K562 (cell line): Measurements from ENCODE around the gene STARD3NL. TPM values are rescaled to one million over a fixed set of nuclear protein-coding genes. Genes with fewer than 3 reads are reported as not detected.

ENCODE experiments used
- CREBBP ChIP-seq: IDR thresholded peaks from one replicate; pipeline ENCODE4 v1.6.1; 2012; ENCODE audit warnings: low read depth, mild to moderate bottlenecking, control low read depth, inconsistent platforms, low read length
- CREM ChIP-seq: IDR thresholded peaks from 2 replicates; pipeline ENCODE4 v1.6.1; 2014; ENCODE audit warnings: antibody characterized with exemption, low read depth
- JUND ChIP-seq, 2 experiments: IDR thresholded peaks; 2 replicates in 1 of 2; 3 replicates in 1 of 2; pipeline ENCODE4 v1.6.1; 2011; ENCODE audit warnings: borderline replicate concordance in 2 of 2, low read depth in 2 of 2, low read length in 2 of 2, improper control_type of control experiment in 1 of 2, missing biosample characterization in 1 of 2, missing genetic modification characterization in 1 of 2, missing genetic modification reagents in 1 of 2
- KLF13 ChIP-seq: fragments of 450-650 bp; IDR thresholded peaks from 2 replicates; pipeline ENCODE4 v1.6.1; 2016; ENCODE audit warnings: missing genetic modification characterization, low read depth, mild to moderate bottlenecking, missing compliant biosample characterization, moderate library complexity, borderline replicate concordance
- KLF16 ChIP-seq: IDR thresholded peaks from 2 replicates; pipeline ENCODE4 v1.6.1; 2016; ENCODE audit warnings: antibody characterized with exemption
- MYC ChIP-seq, 2 experiments: fragments of 250-450 bp in 1 of 2; sonication (Bioruptor Pico) in 1 of 2; IDR thresholded peaks; 2 replicates each; pipeline versions ENCODE4 v1.5.1 to v1.6.1; 2012 to 2021; ENCODE audit warnings: low read depth in 2 of 2, borderline replicate concordance in 1 of 2, improper control_type of control experiment in 1 of 2, low read length in 1 of 2, mild to moderate bottlenecking in 1 of 2, moderate library complexity in 1 of 2
- NR2C2 ChIP-seq, 2 experiments: fragments of 200-800 bp in 1 of 2; sonication (Bioruptor generic) in 1 of 2; sonication (generic) in 1 of 2; formaldehyde crosslinking in 1 of 2; IDR thresholded peaks; 2 replicates each; pipeline versions ENCODE4 v1.6.1 to v1.8.0; 2016 to 2022; ENCODE audit warnings: mild to moderate bottlenecking in 1 of 2, missing compliant biosample characterization in 1 of 2, missing genetic modification characterization in 1 of 2, missing genetic modification reagents in 1 of 2
- TEAD4 ChIP-seq, 2 experiments: sonication (generic) in 1 of 2; formaldehyde crosslinking in 1 of 2; IDR thresholded peaks; 2 replicates each; pipeline versions ENCODE4 v1.6.1 to v1.8.0; 2012 to 2022; ENCODE audit warnings: borderline replicate concordance in 1 of 2, inconsistent platforms in 1 of 2, low read length in 1 of 2, mild to moderate bottlenecking in 1 of 2, missing genetic modification reagents in 1 of 2
- ZKSCAN3 ChIP-seq: fragments of 250-450 bp; sonication (Bioruptor Pico); IDR thresholded peaks from 2 replicates; pipeline ENCODE4 v1.4.0; 2020
- ZNF224 ChIP-seq: sonication (generic); formaldehyde crosslinking; IDR thresholded peaks from 2 replicates; pipeline ENCODE4 v1.8.0; 2022; ENCODE audit warnings: mild to moderate bottlenecking, missing genetic modification reagents
- ZNF766 ChIP-seq: fragments of 200-800 bp; sonication (Bioruptor generic); conservative IDR thresholded peaks from 2 replicates; pipeline ENCODE4 v1.6.1; 2016; ENCODE audit warnings: missing genetic modification characterization, missing compliant biosample characterization
- polyA plus RNA-seq, 8 experiments: library from polyadenylated mRNA; depleted of rRNA in 4 of 8; stranded (reverse) in 5 of 8; unstranded in 3 of 8; fragments of >200 nt; fragmentation: Nextera tagmentation in 2 of 8; fragmentation: Illumina TruSeq in 1 of 8; extraction: Ambion mirVana in 2 of 8; extraction: Trizol in 1 of 8; gene quantifications; 2 replicates each; pipeline versions ENCODE4 v1.2.1 to v1.2.3, GENCODE V29; 2011 to 2014; ENCODE audit warnings: inconsistent platforms in 1 of 8, missing spikeins in 1 of 8
- total RNA-seq, 7 experiments: library from RNA; depleted of rRNA in 6 of 7; stranded (reverse); fragments of >200 nt in 6 of 7; fragmentation: Illumina TruSeq in 2 of 7; extraction: Trizol in 2 of 7; gene quantifications; 2 replicates each; pipeline versions ENCODE4 v1.2.1 to v1.2.3, GENCODE V29; 2011 to 2021; ENCODE audit warnings: low replicate concordance in 1 of 7
- TF ChIP-seq, protein P1 (sequence below), 3 experiments: IDR thresholded peaks in 2 of 3; conservative IDR thresholded peaks in 1 of 3; 2 replicates each; pipeline ENCODE4 v1.5.1; 2011 to 2012; ENCODE audit warnings: low read length in 3 of 3, mild to moderate bottlenecking in 3 of 3, control low read depth in 2 of 3, improper control_type of control experiment in 1 of 3, inconsistent platforms in 1 of 3, low read depth in 1 of 3, mixed read lengths in 1 of 3, moderate library complexity in 1 of 3; ENCODE audit not compliant: insufficient read depth in 2 of 3
- TF ChIP-seq, protein P2 (sequence below): fragments of 250-450 bp; sonication (Bioruptor Pico); IDR thresholded peaks from 2 replicates; pipeline ENCODE4 v1.4.0; 2020; ENCODE audit warnings: mild to moderate bottlenecking, moderate library complexity, borderline replicate concordance
- TF ChIP-seq, protein P3 (sequence below): fragments of 450-650 bp; IDR thresholded peaks from 2 replicates; pipeline ENCODE4 v1.6.1; 2016
- TF ChIP-seq, protein P4 (sequence below): sonication (generic); formaldehyde crosslinking; IDR thresholded peaks from 2 replicates; pipeline ENCODE4 v1.8.0; 2022; ENCODE audit warnings: missing genetic modification reagents, mild to moderate bottlenecking, moderate library complexity, borderline replicate concordance

The STARD3NL gene
- total and polyA plus RNA-seq, 9 of the 15 experiments (the other 6 are each of a cell fraction or from before 2014, with no cell fraction given): 42.2 to 90.0 (median 57.6) TPM

DNA sequence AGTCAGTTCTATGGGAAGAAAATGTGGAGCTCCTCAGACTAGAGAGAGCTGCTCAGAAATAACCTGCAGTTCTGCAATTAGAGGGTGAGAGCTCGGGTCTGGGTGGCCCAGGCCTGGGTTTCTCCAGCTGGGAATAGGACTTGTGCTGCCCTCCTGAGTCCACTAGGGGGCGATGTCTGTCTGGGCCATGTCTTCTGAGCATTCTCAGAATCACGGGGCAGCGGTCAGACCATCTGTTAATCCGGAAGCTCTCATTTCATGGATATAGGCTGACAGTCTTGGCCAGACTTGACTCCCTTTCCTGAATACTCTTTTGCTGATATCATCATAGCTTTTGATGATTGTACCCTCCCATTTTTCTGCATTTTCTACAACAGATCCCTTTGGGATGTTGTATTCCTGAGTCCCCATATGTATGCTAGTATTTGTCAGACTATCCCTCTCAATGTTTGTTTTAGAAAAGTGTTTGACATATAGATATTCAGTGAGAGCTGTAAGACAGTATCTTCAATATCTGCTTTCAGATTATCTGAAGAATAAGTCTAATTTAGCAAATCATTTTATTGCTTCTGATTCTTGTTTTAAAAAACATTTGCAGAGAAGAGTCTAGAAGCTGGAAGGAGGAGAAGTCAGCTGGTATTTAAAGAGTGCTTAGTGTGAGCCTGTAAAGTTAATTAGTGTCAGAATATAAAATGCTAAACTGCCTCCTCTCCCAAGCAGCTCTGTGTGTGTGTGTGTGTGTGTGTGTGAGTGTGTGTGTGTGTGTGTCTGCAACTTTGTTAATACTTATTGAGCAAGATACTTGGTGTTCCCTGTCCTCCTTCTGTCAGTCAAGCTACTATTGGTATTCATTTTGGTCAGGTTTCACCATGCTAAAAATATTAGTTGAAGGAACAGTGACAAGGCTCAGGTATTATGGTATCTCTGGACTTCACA, 38.0 kb downstream of the STARD3NL start (continued):
- TF ChIP-seq TEAD4 (IDR thresholded peaks at IDR 0.05; ENCODE audit: low read length) (peak; percentile 40; the same call in 1 of the 2 replicates), TEAD4 (CRISPR knock-in tag; IDR thresholded peaks at IDR 0.05; ENCODE audit: borderline replicate concordance) (no peak), ZNF224 (CRISPR knock-in tag) (no peak), ZNF766 (CRISPR knock-in tag) (0 out of 2 replicates have a peak, but pooled peaks have one; percentile 27), CREM (0 out of 2 replicates have a peak, but pooled peaks have one; percentile 8), NR2C2 (CRISPR knock-in tag; IDR thresholded peaks at IDR 0.05) (no peak), NR2C2 (tag; IDR thresholded peaks at IDR 0.05) (peak; percentile 41), ZKSCAN3 (CRISPR knock-in tag) (no peak), MYC (IDR thresholded peaks at IDR 0.05; ENCODE audit: low read depth, low read length) (peak; percentile 54; the same call in 1 of the 2 replicates), MYC (CRISPR knock-in tag; IDR thresholded peaks at IDR 0.05; ENCODE audit: borderline replicate concordance, low read depth) (no peak), KLF16 (peak; percentile 52), CREBBP (no peak), KLF13 (tag) (no peak), JUND (IDR thresholded peaks at IDR 0.05; ENCODE audit: borderline replicate concordance, low read depth, low read length) (peak; percentile 57; the same call in 1 of the 2 replicates), JUND (tag; IDR thresholded peaks at IDR 0.05; ENCODE audit: borderline replicate concordance, low read depth, low read length) (peak; percentile 11; the same call in 1 of the 3 replicates)
- TF ChIP-seq, protein P1, sequence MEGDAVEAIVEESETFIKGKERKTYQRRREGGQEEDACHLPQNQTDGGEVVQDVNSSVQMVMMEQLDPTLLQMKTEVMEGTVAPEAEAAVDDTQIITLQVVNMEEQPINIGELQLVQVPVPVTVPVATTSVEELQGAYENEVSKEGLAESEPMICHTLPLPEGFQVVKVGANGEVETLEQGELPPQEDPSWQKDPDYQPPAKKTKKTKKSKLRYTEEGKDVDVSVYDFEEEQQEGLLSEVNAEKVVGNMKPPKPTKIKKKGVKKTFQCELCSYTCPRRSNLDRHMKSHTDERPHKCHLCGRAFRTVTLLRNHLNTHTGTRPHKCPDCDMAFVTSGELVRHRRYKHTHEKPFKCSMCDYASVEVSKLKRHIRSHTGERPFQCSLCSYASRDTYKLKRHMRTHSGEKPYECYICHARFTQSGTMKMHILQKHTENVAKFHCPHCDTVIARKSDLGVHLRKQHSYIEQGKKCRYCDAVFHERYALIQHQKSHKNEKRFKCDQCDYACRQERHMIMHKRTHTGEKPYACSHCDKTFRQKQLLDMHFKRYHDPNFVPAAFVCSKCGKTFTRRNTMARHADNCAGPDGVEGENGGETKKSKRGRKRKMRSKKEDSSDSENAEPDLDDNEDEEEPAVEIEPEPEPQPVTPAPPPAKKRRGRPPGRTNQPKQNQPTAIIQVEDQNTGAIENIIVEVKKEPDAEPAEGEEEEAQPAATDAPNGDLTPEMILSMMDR (IDR thresholded peaks at IDR 0.05 in 2 of 3, conservative IDR thresholded peaks at IDR 0.05 in 1 of 3; ENCODE audit: insufficient read depth in 2 of 3, low read depth in 1 of 3, low read length in 3 of 3): peak; percentile 94 to 96 (median 96)
- TF ChIP-seq, protein P2, sequence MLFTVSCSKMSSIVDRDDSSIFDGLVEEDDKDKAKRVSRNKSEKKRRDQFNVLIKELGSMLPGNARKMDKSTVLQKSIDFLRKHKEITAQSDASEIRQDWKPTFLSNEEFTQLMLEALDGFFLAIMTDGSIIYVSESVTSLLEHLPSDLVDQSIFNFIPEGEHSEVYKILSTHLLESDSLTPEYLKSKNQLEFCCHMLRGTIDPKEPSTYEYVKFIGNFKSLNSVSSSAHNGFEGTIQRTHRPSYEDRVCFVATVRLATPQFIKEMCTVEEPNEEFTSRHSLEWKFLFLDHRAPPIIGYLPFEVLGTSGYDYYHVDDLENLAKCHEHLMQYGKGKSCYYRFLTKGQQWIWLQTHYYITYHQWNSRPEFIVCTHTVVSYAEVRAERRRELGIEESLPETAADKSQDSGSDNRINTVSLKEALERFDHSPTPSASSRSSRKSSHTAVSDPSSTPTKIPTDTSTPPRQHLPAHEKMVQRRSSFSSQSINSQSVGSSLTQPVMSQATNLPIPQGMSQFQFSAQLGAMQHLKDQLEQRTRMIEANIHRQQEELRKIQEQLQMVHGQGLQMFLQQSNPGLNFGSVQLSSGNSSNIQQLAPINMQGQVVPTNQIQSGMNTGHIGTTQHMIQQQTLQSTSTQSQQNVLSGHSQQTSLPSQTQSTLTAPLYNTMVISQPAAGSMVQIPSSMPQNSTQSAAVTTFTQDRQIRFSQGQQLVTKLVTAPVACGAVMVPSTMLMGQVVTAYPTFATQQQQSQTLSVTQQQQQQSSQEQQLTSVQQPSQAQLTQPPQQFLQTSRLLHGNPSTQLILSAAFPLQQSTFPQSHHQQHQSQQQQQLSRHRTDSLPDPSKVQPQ (CRISPR knock-in tag): no peak
- TF ChIP-seq, protein P3, sequence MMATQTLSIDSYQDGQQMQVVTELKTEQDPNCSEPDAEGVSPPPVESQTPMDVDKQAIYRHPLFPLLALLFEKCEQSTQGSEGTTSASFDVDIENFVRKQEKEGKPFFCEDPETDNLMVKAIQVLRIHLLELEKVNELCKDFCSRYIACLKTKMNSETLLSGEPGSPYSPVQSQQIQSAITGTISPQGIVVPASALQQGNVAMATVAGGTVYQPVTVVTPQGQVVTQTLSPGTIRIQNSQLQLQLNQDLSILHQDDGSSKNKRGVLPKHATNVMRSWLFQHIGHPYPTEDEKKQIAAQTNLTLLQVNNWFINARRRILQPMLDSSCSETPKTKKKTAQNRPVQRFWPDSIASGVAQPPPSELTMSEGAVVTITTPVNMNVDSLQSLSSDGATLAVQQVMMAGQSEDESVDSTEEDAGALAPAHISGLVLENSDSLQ: peak; percentile 38; the same call in 1 of the 2 replicates
- TF ChIP-seq, protein P4, sequence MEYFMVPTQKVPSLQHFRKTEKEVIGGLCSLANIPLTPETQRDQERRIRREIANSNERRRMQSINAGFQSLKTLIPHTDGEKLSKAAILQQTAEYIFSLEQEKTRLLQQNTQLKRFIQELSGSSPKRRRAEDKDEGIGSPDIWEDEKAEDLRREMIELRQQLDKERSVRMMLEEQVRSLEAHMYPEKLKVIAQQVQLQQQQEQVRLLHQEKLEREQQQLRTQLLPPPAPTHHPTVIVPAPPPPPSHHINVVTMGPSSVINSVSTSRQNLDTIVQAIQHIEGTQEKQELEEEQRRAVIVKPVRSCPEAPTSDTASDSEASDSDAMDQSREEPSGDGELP (CRISPR knock-in tag): peak; percentile 89
